Measurements from ENCODE around the gene TNFRSF25. TPM values are rescaled to one million over a fixed set of nuclear protein-coding genes. Genes with fewer than 3 reads are reported as not detected.

The TNFRSF25 gene
- total and polyA plus RNA-seq, 2 of the 8 experiments (the other 6 are each of a cell fraction or from before 2014, with no cell fraction given), result 10.7 to 19.5 TPM

GRCh38 chr1:6412896-6413295, 53.1 kb downstream of the TNFRSF25 start:
- Histone ChIP-seq H3K27me3 (replicated peaks in 1 of 4; ENCODE audit: control insufficient read depth in 3 of 4, extremely low read depth in 1 of 4, insufficient read depth in 3 of 4, low read length in 3 of 4) (peaks cover 14 to 36% (median 35%) of the 10 kb centered on the region in 4 experiments), H3K79me1 (ENCODE audit: low read depth, low read length) (no peaks in the 10 kb centered on the region), H3K4me1 (replicated peaks in 1 of 4; ENCODE audit: control insufficient read depth in 3 of 4, insufficient read depth in 4 of 4, low read length in 3 of 4) (peaks cover 2 to 6% (median 5%) of the 10 kb centered on the region in 4 experiments; a peak in 5 of 7 replicates), H3K4ac (replicated peaks; ENCODE audit: insufficient read length, low read depth, low read length) (no peak overlapping the region), H4K91ac (replicated peaks; ENCODE audit: insufficient read length, low read length) (no peak overlapping the region), H3K9ac (replicated peaks in 1 of 4; ENCODE audit: extremely low read depth in 1 of 4, low read depth in 3 of 4, low read length in 3 of 4) (no peak overlapping the region), H3K27ac (ENCODE audit: low read depth, low read length) (no peak overlapping the region), H3K4me3 (ENCODE audit: extremely low read depth in 1 of 4, insufficient read depth in 2 of 4, low read depth in 3 of 4, low read length in 4 of 4) (no peak overlapping the region), H2BK120ac (replicated peaks; ENCODE audit: low read depth, low read length) (no peak overlapping the region), H3K56ac (replicated peaks; ENCODE audit: insufficient read length, low read depth, low read length) (no peak overlapping the region), H3K4me2 (ENCODE audit: insufficient read depth in 1 of 2, low read depth in 2 of 2, low read length in 2 of 2) (no peak overlapping the region), H4K8ac (ENCODE audit: extremely low read depth, insufficient read depth, low read length) (no peak overlapping the region), H3K18ac (ENCODE audit: extremely low read depth, low read length) (no peak overlapping the region), H4K20me1 (replicated peaks in 1 of 2; ENCODE audit: control insufficient read depth in 1 of 2, insufficient read depth in 2 of 2, low read length in 2 of 2) (no peaks in the 10 kb centered on the region), H2AK5ac (ENCODE audit: low read depth, low read length) (no peak overlapping the region), H2BK5ac (ENCODE audit: low read depth, low read length) (no peak overlapping the region), H3K9me3 (ENCODE audit: insufficient read depth in 2 of 2, low read depth in 1 of 2, low read length in 1 of 2) (no peaks in the 10 kb centered on the region), H2BK20ac (ENCODE audit: low read length) (no peak overlapping the region), H4K5ac (ENCODE audit: insufficient read length, low read depth, low read length) (no peak overlapping the region), H2AFZ (ENCODE audit: low read length) (no peak overlapping the region), H3K23me2 (ENCODE audit: low read depth, low read length) (no peaks in the 10 kb centered on the region), H3K14ac (ENCODE audit: insufficient read length) (no peak overlapping the region), H3K36me3 (ENCODE audit: control insufficient read depth in 2 of 4, insufficient read depth in 4 of 4, low read length in 3 of 4) (no peaks in the 10 kb centered on the region), H3K79me2 (ENCODE audit: control insufficient read depth in 1 of 2, insufficient read depth in 2 of 2, low read length in 2 of 2) (no peaks in the 10 kb centered on the region), H2BK15ac (ENCODE audit: low read length) (no peak overlapping the region), H3K23ac (ENCODE audit: insufficient read length) (no peak overlapping the region), H2BK12ac (ENCODE audit: low read depth, low read length) (no peak overlapping the region)
- CTCF ChIA-PET (ENCODE audit: partially characterized antibody), result interaction anchor here (0.6 to 58.4 kb wide), 15 partner anchors 7 to 175 kb away, joined by 3 to 1769 read pairs (median 5); partner anchors contain the start of gene ESPN
- POLR2A ChIA-PET (ENCODE audit: partially characterized antibody), result interaction anchor here (1.0 to 1.5 kb wide), 2 partner anchors 19 to 68 kb away, joined by 3 read pairs; no protein-coding TSS in a partner anchor
- WGBS, 2 experiments (ENCODE audit: extremely low coverage in 1 of 2, insufficient coverage in 1 of 2, insufficient read length in 1 of 2, insufficient replicate concordance in 2 of 2, low coverage in 1 of 2, low lambda C conversion rate in 2 of 2, missing lambda C conversion rate in 1 of 2), result 88% methylated on average over 6 of the region's 6 CpGs; no CpG with 5 or more reads in 1 of the 2 experiments
- FAIRE-seq (no peak), DNase-seq (ENCODE audit: low read depth in 1 of 2, low spot score in 2 of 2) (no peak)
- no peak for TF ChIP-seq EZH2 (IDR thresholded peaks at IDR 0.05; ENCODE audit: low read depth, low read length, severe bottlenecking)

All from H1 (cell line).